Nephron progenitor cell (in vitro differentiated cells): ENCODE measurements around the gene KRTAP10-7.
"Not testable (repeated sequence)": the region's sequence is repeated elsewhere in the genome, so short reads cannot be mapped to it uniquely, and the experiment has no call there.

Source experiments
- DNase-seq: peaks from one replicate; pipeline ENCODE4 v3.0.0; 2021
- H3K27ac Mint-ChIP-seq: 2 replicates; pipeline ENCODE4 v1.8.0; 2021; ENCODE audit warnings: mild to moderate bottlenecking, moderate library complexity, mixed read lengths
- H3K27me3 Mint-ChIP-seq: 2 replicates; pipeline ENCODE4 v1.8.0; 2021; ENCODE audit warnings: mild to moderate bottlenecking, low read depth, mixed read lengths; ENCODE audit not compliant: poor library complexity
- H3K36me3 Mint-ChIP-seq: 2 replicates; pipeline ENCODE4 v1.8.0; 2021; ENCODE audit warnings: low read depth, mixed read lengths
- H3K4me1 Mint-ChIP-seq: 2 replicates; pipeline ENCODE4 v1.8.0; 2021; ENCODE audit warnings: mixed read lengths
- H3K4me3 Mint-ChIP-seq: 2 replicates; pipeline ENCODE4 v1.8.0; 2021; ENCODE audit warnings: mild to moderate bottlenecking, moderate library complexity, mixed read lengths
- H3K9me3 Mint-ChIP-seq: 2 replicates; pipeline ENCODE4 v1.8.0; 2021; ENCODE audit warnings: mild to moderate bottlenecking, moderate library complexity, mixed read lengths
- TF ChIP-seq, protein P1 (sequence below): fragments of 200-600 bp; sonication (generic); IDR thresholded peaks from 2 replicates; pipeline ENCODE4 v1.5.0; 2021; ENCODE audit warnings: antibody characterized with exemption

KRTAP10-7 gene

GRCh38 chr21:44639331-44639655 is 38.9 kb downstream of the KRTAP10-7 start:
- peaks cover 10% of the 10 kb centered on the region for H3K4me1 Mint-ChIP-seq
- H3K36me3 Mint-ChIP-seq: peaks cover 3% of the 10 kb centered on the region
- DNase-seq: no peak
- peaks cover 49% of the 10 kb centered on the region for H3K9me3 Mint-ChIP-seq
- TF ChIP-seq, protein P1, sequence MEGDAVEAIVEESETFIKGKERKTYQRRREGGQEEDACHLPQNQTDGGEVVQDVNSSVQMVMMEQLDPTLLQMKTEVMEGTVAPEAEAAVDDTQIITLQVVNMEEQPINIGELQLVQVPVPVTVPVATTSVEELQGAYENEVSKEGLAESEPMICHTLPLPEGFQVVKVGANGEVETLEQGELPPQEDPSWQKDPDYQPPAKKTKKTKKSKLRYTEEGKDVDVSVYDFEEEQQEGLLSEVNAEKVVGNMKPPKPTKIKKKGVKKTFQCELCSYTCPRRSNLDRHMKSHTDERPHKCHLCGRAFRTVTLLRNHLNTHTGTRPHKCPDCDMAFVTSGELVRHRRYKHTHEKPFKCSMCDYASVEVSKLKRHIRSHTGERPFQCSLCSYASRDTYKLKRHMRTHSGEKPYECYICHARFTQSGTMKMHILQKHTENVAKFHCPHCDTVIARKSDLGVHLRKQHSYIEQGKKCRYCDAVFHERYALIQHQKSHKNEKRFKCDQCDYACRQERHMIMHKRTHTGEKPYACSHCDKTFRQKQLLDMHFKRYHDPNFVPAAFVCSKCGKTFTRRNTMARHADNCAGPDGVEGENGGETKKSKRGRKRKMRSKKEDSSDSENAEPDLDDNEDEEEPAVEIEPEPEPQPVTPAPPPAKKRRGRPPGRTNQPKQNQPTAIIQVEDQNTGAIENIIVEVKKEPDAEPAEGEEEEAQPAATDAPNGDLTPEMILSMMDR: no peak
- no peak overlapping the region for H3K27ac Mint-ChIP-seq
- H3K4me3 Mint-ChIP-seq: no peak overlapping the region
- H3K27me3 Mint-ChIP-seq: peaks cover 6% of the 10 kb centered on the region

DNA sequence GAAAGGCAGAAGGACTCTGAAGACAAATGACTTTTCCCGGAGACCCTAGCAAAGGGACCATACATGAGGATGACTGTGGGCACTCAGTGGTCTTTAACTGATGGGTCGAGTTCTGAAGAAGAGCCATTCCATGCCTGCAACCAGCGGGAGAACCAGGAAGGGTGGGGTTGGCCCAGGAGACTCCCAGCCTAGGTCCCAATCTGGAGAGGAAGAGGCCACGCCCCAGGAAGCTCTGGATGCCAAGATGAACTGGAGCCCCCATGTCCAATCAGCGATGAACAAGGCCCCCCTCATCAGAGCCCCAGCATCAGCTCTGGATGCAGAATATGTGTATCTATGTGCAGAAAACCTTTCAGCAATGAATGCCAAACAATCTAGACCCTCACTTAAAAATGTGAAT is 40.4 kb downstream of the KRTAP10-7 start:
- no peak for DNase-seq
- Mint-ChIP-seq H3K4me1 (peaks cover 10% of the 10 kb centered on the region), H3K27ac (no peak overlapping the region), H3K4me3 (no peak overlapping the region), H3K36me3 (peaks cover 12% of the 10 kb centered on the region), H3K9me3 (peaks cover 58% of the 10 kb centered on the region), H3K27me3 (peaks cover 6% of the 10 kb centered on the region)
- TF ChIP-seq, protein P1: no peak

DNA sequence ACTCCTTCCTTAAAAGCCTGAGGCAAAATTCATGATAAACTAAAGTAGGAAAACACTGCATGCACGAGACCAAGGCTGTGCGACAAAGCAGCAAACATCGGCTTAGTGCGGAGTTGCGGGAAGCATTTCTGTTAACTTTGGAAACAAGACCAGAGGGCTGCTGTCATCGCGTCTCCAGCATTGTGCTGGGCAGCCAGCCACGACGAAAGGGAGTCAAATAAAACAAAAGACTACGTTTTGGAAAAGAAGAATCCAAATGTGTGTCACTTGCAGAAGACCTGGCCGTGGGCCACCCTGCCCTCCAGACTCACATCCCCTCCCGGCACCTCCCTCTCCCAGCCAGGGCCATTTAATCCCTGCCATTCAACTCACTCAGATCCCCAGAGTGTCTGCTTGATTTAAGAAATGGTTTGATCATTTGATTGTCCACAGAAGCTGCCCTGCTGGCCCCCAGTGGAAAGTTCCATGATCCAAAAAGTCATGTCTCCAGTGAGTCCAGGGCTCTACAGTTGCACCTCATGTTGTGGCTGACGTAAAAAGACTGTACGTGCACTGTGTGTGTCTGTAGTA is 43.4 kb downstream of the KRTAP10-7 start:
- Mint-ChIP-seq H3K4me3 (no peak overlapping the region), H3K27ac (no peak overlapping the region), H3K9me3 (peaks cover 68% of the 10 kb centered on the region), H3K27me3 (peaks cover 12% of the 10 kb centered on the region), H3K4me1 (peaks cover 19% of the 10 kb centered on the region), H3K36me3 (peaks cover 12% of the 10 kb centered on the region)
- TF ChIP-seq, protein P1: no peak
- no peak for DNase-seq

DNA sequence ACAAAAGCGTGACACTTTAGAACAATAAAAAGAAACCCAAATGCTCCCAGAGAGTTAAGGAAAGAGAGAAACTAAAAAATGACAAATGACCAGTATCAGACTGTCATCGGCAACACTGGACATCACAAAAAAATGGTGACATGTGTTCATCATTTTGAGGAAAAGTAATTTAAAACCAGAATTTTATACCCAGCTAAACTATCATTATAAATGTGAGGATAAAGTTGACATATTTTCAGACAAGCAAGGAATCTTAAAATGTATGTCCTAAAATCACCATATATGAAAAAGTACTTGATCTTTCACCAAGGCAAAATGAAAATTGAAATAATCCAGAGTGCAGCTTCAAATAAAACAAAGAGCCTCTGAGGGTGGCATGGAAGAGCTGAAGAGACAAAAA is 44.5 kb downstream of the KRTAP10-7 start:
- Mint-ChIP-seq H3K4me1 (peaks cover 19% of the 10 kb centered on the region), H3K4me3 (no peak overlapping the region), H3K9me3 (peaks cover 66% of the 10 kb centered on the region), H3K27me3 (peaks cover 12% of the 10 kb centered on the region), H3K27ac (no peak overlapping the region), H3K36me3 (peaks cover 12% of the 10 kb centered on the region)
- TF ChIP-seq, protein P1: no peak
- DNase-seq: no peak

- Mint-ChIP-seq H3K9me3 (peaks cover 49% of the 10 kb centered on the region), H3K36me3 (peaks cover 12% of the 10 kb centered on the region), H3K4me1 (peaks cover 19% of the 10 kb centered on the region), H3K27ac (peak within 1 kb of the TSS; percentile 48), H3K27me3 (peaks cover 12% of the 10 kb centered on the region)
- DNase-seq, H3K4me3 Mint-ChIP-seq: not testable (repeated sequence)
These were observed 46.2 kb downstream of the KRTAP10-7 start, which contains the start of gene KRTAP10-11 for GRCh38 chr21:44646366-44647221. Gene KRTAP10-11, plus strand, starts transcription at chr21:44646414. Its CDS starts 45 bp downstream, at chr21:44646459.

DNA sequence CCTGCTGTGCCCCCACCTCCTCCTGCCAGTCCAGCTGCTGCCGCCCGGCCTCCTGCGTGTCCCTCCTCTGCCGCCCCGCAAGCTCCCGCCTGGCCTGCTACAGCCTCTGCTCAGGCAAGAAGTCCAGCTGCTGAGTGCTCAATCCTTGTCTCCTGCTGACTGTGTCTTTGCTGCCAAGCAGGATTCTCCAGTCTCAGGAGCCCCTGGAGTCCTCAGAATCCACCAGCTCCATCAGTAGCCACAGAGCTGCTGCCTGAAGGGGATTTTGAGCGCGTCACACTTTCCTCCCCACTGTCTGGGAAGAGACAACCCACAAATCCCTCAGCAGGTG is 46.8 kb downstream of the KRTAP10-7 start:
- DNase-seq: no peak
- Mint-ChIP-seq H3K9me3 (peaks cover 43% of the 10 kb centered on the region), H3K27ac (peak overlapping the region; percentile 48), H3K27me3 (peaks cover 12% of the 10 kb centered on the region), H3K4me3 (no peak overlapping the region), H3K4me1 (peaks cover 19% of the 10 kb centered on the region), H3K36me3 (peaks cover 12% of the 10 kb centered on the region)
- TF ChIP-seq, protein P1: no peak
